AG04450 (cell line): ENCODE data around the gene SEC11C. TPM values are rescaled to one million over a fixed set of nuclear protein-coding genes. Genes with fewer than 3 reads are reported as not detected.

Source experiments
- polyA plus RNA-seq: library from polyadenylated mRNA; depleted of rRNA; stranded (reverse); fragments of >200 nt; gene quantifications from 2 replicates; pipeline ENCODE4 v1.2.3, GENCODE V29; 2011; rRNA removed

The SEC11C gene
- polyA plus RNA-seq, 1 experiment, result 19.7 TPM

Other genes starting within 250 kb of the SEC11C start
- not detected in 2 replicates for gene GRP, start 80.3 kb downstream of the SEC11C start, polyA plus RNA-seq
- gene RAX, start 133.6 kb downstream of the SEC11C start, polyA plus RNA-seq, result not detected in 2 replicates
- not detected in 2 replicates for gene CPLX4, start 178.8 kb downstream of the SEC11C start, polyA plus RNA-seq
- gene LMAN1, start 219.4 kb downstream of the SEC11C start, polyA plus RNA-seq, result 110 and 159 TPM in 2 replicates